Neural progenitor cell (in vitro differentiated cells): ENCODE results near the gene S100A12.

ENCODE experiments used
- CTCF ChIP-seq: fragments of 200-600 bp; sonication (generic); IDR thresholded peaks from 2 replicates; pipeline ENCODE4 v1.5.1; 2017; ENCODE audit warnings: antibody characterized with exemption, mild to moderate bottlenecking
- EZH2 ChIP-seq: fragments of 200-600 bp; sonication (generic); IDR thresholded peaks from 2 replicates; pipeline ENCODE4 v1.6.1; 2017; ENCODE audit warnings: antibody characterized with exemption, mild to moderate bottlenecking, moderate library complexity
- EZH2phosphoT487 ChIP-seq: fragments of 200-600 bp; sonication (generic); IDR thresholded peaks from 2 replicates; pipeline ENCODE4 v1.6.1; 2017; ENCODE audit warnings: antibody characterized with exemption

GRCh38 chr1:153379591-153379990 lies 4.2 kb upstream of the S100A12 start:
- TF ChIP-seq CTCF (no peak), EZH2phosphoT487 (no peak), EZH2 (no peak)
